ENCODE results near the gene NEK6.

The NEK6 gene

GRCh38 chr9:124389146-124389939 is 131.6 kb downstream of the NEK6 start:
- 86% methylated on average over 7 of the region's 7 CpGs for WGBS, 2 experiments
- no peaks in the 10 kb centered on the region for H3K36me3 ChIP-seq (ENCODE audit: control insufficient read depth, insufficient read depth, low read length)
- H3K27me3 ChIP-seq (ENCODE audit: control insufficient read depth, insufficient read depth, low read length, poor library complexity, severe bottlenecking): no peaks in the 10 kb centered on the region
- H3K27ac ChIP-seq (ENCODE audit: insufficient read depth, low read depth, low read length, poor library complexity, severe bottlenecking): no peak overlapping the region
- H3K4me1 ChIP-seq (ENCODE audit: control insufficient read depth, insufficient read depth, low read length): peaks cover 21% of the 10 kb centered on the region
- no peak overlapping the region for H3K4me3 ChIP-seq (ENCODE audit: insufficient read depth, low read depth, low read length)
- no peaks in the 10 kb centered on the region for H3K9me3 ChIP-seq (ENCODE audit: control insufficient read depth, low read length)

DNA sequence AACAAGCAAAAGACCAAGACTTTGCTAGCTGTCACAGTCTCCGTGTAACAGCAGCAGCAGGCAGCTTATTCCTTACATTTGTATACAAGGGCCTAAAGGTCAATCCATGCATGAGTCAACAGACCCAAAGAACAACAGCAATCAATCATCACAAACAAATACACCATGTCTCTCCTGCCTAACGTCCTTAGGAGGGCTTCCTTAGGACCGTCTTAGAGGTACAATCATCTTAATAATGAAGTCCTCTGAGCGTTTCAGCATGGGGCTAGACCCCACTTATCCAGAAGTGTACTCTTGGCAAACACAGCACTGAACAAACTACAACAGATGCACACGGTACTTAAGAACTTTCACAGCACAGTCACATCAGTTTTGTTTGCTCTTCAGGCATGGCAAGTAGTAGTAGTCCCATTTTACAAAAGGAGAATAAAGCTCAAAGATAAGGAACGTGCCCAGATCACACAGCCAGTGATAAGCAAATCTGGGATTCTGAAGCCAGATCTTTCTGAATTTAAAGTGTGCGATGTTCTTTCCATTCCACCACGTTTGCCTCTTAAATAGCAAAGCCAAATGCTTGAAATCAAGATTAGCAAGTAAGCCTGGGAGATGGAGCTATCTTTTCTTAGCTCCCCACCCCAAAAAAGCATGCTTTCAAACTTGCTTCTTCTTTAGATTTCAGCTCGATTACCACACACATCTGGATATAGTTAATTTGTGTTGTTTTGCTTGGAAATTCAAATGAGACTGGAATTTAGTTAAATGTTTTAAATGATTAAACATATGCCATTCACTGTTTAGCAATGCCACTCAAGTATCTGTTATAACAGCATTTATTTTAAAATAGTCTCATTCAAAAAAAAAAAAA is 133.3 kb downstream of the NEK6 start:
- H3K9me3 ChIP-seq (ENCODE audit: control insufficient read depth, low read length): no peaks in the 10 kb centered on the region
- H3K4me3 ChIP-seq (ENCODE audit: insufficient read depth, low read depth, low read length): no peak overlapping the region
- H3K27ac ChIP-seq (ENCODE audit: insufficient read depth, low read depth, low read length, poor library complexity, severe bottlenecking): no peak overlapping the region
- H3K4me1 ChIP-seq (ENCODE audit: control insufficient read depth, insufficient read depth, low read length): peaks cover 21% of the 10 kb centered on the region
- H3K27me3 ChIP-seq (ENCODE audit: control insufficient read depth, insufficient read depth, low read length, poor library complexity, severe bottlenecking): no peaks in the 10 kb centered on the region
- WGBS, 2 experiments: 59 to 68% methylated on average over 8 of the region's 9 CpGs
- no peaks in the 10 kb centered on the region for H3K36me3 ChIP-seq (ENCODE audit: control insufficient read depth, insufficient read depth, low read length)

DNA sequence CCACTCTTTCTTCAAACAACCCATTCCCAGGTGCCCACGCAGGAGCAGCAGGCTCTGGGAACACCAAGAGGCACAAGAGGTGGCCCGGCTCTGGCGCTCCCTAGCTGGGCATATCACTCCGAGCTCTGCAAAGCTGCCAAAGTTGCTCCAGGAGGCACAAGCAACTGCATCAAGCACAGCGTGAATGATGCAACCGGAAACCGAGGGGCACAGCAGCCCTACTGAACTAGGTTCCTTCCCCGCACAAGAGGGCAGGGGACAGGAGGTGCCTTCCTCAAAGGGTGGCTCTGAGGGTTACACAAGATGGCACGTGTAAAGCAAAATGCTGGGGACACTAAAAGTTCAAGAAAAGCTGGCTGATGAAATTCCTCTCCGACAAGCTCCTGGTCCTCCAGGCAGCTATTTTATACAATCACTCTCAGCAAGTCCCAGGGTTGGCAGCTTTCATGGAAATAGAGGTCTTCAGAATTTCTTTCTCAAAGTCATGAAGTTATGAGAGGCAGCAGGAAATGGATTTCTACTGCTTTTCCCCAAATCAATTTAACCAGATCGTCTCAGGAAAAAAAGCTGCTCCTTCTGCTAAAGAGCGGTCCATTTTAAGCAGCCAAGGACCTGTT is 134.6 kb downstream of the NEK6 start:
- WGBS, 2 experiments: 91 to 92% methylated on average over 12 of the region's 12 CpGs
- no peaks in the 10 kb centered on the region for H3K9me3 ChIP-seq (ENCODE audit: control insufficient read depth, low read length)
- no peak overlapping the region for H3K27ac ChIP-seq (ENCODE audit: insufficient read depth, low read depth, low read length, poor library complexity, severe bottlenecking)

GRCh38 chr9:124392871-124393460 is 135.2 kb downstream of the NEK6 start:
- H3K27ac ChIP-seq (ENCODE audit: insufficient read depth, low read depth, low read length, poor library complexity, severe bottlenecking): no peak overlapping the region
- H3K4me1 ChIP-seq (ENCODE audit: control insufficient read depth, insufficient read depth, low read length): peaks cover 23% of the 10 kb centered on the region
- 55 to 64% methylated on average over 9 of the region's 9 CpGs for WGBS, 2 experiments
- no peak overlapping the region for H3K4me3 ChIP-seq (ENCODE audit: insufficient read depth, low read depth, low read length)
- H3K9me3 ChIP-seq (ENCODE audit: control insufficient read depth, low read length): no peaks in the 10 kb centered on the region
- H3K27me3 ChIP-seq (ENCODE audit: control insufficient read depth, insufficient read depth, low read length, poor library complexity, severe bottlenecking): no peaks in the 10 kb centered on the region
- no peaks in the 10 kb centered on the region for H3K36me3 ChIP-seq (ENCODE audit: control insufficient read depth, insufficient read depth, low read length)

More for the DNA sequence above, 134.6 kb downstream of the NEK6 start:
- H3K36me3 ChIP-seq (ENCODE audit: control insufficient read depth, insufficient read depth, low read length): no peaks in the 10 kb centered on the region
- H3K4me1 ChIP-seq (ENCODE audit: control insufficient read depth, insufficient read depth, low read length): peaks cover 21% of the 10 kb centered on the region
- H3K27me3 ChIP-seq (ENCODE audit: control insufficient read depth, insufficient read depth, low read length, poor library complexity, severe bottlenecking): no peaks in the 10 kb centered on the region
- no peak overlapping the region for H3K4me3 ChIP-seq (ENCODE audit: insufficient read depth, low read depth, low read length)

DNA sequence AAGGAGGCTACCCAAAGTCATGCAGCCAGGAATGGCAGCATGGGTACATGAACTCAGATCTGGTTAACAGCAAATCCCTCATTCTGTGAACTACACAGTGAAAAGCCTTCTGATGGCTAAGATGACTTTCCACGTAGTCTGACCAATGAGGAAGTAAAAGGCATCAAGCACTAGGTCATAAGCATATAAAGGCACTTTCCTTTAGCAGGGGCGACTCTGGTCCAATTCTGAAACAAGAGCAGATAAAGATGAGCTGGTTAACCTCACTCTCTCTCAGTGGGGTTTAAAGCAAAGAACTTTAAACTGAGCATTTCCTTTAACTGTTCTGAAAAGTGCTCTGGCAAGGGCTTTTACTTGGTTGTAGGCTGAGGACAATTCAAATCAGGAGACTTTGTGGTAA is 136.4 kb downstream of the NEK6 start:
- H3K4me3 ChIP-seq (ENCODE audit: insufficient read depth, low read depth, low read length): no peak overlapping the region
- no peaks in the 10 kb centered on the region for H3K9me3 ChIP-seq (ENCODE audit: control insufficient read depth, low read length)
- H3K27me3 ChIP-seq (ENCODE audit: control insufficient read depth, insufficient read depth, low read length, poor library complexity, severe bottlenecking): no peaks in the 10 kb centered on the region
- WGBS, 2 experiments: 85 to 93% methylated on average over 2 of the region's 2 CpGs
- H3K36me3 ChIP-seq (ENCODE audit: control insufficient read depth, insufficient read depth, low read length): no peaks in the 10 kb centered on the region
- H3K27ac ChIP-seq (ENCODE audit: insufficient read depth, low read depth, low read length, poor library complexity, severe bottlenecking): no peak overlapping the region
- peaks cover 35% of the 10 kb centered on the region for H3K4me1 ChIP-seq (ENCODE audit: control insufficient read depth, insufficient read depth, low read length)

DNA sequence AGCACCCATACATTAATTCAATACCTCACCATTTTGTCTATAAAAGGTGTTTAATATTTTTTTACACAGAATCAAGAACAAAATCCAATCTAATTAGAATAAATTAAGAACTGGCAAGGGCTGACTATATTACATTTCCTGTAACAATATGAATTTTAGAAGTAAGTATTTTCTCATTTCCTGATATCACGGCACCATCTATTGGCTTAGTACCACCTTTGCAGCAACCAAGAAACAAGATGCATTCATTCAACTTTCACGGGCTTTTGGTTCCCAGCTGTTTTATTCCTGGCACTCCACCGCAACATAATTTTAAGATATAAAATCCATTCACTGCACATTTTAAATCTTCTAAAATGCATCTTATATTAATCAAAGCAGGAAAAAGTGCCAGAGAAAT is 136.8 kb downstream of the NEK6 start:
- H3K9me3 ChIP-seq (ENCODE audit: control insufficient read depth, low read length): no peaks in the 10 kb centered on the region
- 87 to 94% methylated on average over 3 of the region's 3 CpGs for WGBS, 2 experiments
- H3K27me3 ChIP-seq (ENCODE audit: control insufficient read depth, insufficient read depth, low read length, poor library complexity, severe bottlenecking): no peaks in the 10 kb centered on the region
- peaks cover 38% of the 10 kb centered on the region for H3K4me1 ChIP-seq (ENCODE audit: control insufficient read depth, insufficient read depth, low read length)
- no peak overlapping the region for H3K4me3 ChIP-seq (ENCODE audit: insufficient read depth, low read depth, low read length)
- no peaks in the 10 kb centered on the region for H3K36me3 ChIP-seq (ENCODE audit: control insufficient read depth, insufficient read depth, low read length)
- no peak overlapping the region for H3K27ac ChIP-seq (ENCODE audit: insufficient read depth, low read depth, low read length, poor library complexity, severe bottlenecking)

- Histone ChIP-seq H3K4me3 (ENCODE audit: insufficient read depth, low read depth, low read length) (no peak overlapping the region), H3K27me3 (ENCODE audit: control insufficient read depth, insufficient read depth, low read length, poor library complexity, severe bottlenecking) (no peaks in the 10 kb centered on the region), H3K27ac (ENCODE audit: insufficient read depth, low read depth, low read length, poor library complexity, severe bottlenecking) (no peak overlapping the region), H3K9me3 (ENCODE audit: control insufficient read depth, low read length) (no peaks in the 10 kb centered on the region), H3K36me3 (ENCODE audit: control insufficient read depth, insufficient read depth, low read length) (no peaks in the 10 kb centered on the region), H3K4me1 (ENCODE audit: control insufficient read depth, insufficient read depth, low read length) (peaks cover 48% of the 10 kb centered on the region)
- WGBS, 2 experiments: 88 to 90% methylated on average over 4 of the region's 4 CpGs
Observed at GRCh38 chr9:124395826-124396225, 138.1 kb downstream of the NEK6 start.

- H3K4me1 ChIP-seq (ENCODE audit: control insufficient read depth, insufficient read depth, low read length): peaks cover 35% of the 10 kb centered on the region
- H3K27me3 ChIP-seq (ENCODE audit: control insufficient read depth, insufficient read depth, low read length, poor library complexity, severe bottlenecking): no peaks in the 10 kb centered on the region
- H3K4me3 ChIP-seq (ENCODE audit: insufficient read depth, low read depth, low read length): no peak overlapping the region
- H3K9me3 ChIP-seq (ENCODE audit: control insufficient read depth, low read length): no peaks in the 10 kb centered on the region
- H3K27ac ChIP-seq (ENCODE audit: insufficient read depth, low read depth, low read length, poor library complexity, severe bottlenecking): peak overlapping the region; percentile 91
- peaks cover 4% of the 10 kb centered on the region for H3K36me3 ChIP-seq (ENCODE audit: control insufficient read depth, insufficient read depth, low read length)
- WGBS, 2 experiments: 63 to 66% methylated on average over 7 of the region's 8 CpGs
Observed at GRCh38 chr9:124398191-124398935, 140.6 kb downstream of the NEK6 start.

GRCh38 chr9:124399323-124399967 is 141.7 kb downstream of the NEK6 start:
- H3K27ac ChIP-seq (ENCODE audit: insufficient read depth, low read depth, low read length, poor library complexity, severe bottlenecking): peak overlapping the region; percentile 91
- H3K27me3 ChIP-seq (ENCODE audit: control insufficient read depth, insufficient read depth, low read length, poor library complexity, severe bottlenecking): no peaks in the 10 kb centered on the region
- H3K36me3 ChIP-seq (ENCODE audit: control insufficient read depth, insufficient read depth, low read length): peaks cover 6% of the 10 kb centered on the region
- WGBS, 2 experiments: 42 to 48% methylated on average over 12 of the region's 12 CpGs
- no peaks in the 10 kb centered on the region for H3K9me3 ChIP-seq (ENCODE audit: control insufficient read depth, low read length)
- peak overlapping the region; percentile 12 for H3K4me3 ChIP-seq (ENCODE audit: insufficient read depth, low read depth, low read length)
- peaks cover 35% of the 10 kb centered on the region for H3K4me1 ChIP-seq (ENCODE audit: control insufficient read depth, insufficient read depth, low read length)

Measured in ectodermal cell (in vitro differentiated cells).